ENCODE results near the gene OR4L1.

OR4L1 gene

DNA sequence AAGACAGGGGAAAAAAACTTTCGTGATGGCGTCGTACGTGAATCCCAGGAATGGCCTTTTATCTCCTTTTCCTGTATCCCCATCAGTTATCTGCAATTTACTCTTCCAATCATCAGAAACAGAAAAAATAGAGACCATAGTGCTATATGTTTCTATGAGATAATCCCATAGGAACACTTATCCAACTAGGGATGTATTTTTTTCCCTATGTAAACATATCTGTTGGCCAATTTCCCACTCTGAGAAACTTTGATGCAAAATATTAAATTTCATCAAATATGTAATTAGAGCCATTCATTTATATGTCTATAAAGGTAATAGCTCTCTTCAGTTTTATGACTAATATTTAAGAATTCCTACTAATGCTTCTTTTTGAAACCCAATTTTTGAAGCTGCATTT, 23.9 kb upstream of the OR4L1 start, which contains the start of gene OR4K13:
TSS of gene OR4K13 (minus strand) at position 101 of the 400 bp plus-strand sequence. CDS start 1,280 bp downstream, outside the sequence.
- no peak within 1 kb of the TSS for H3K4me2 ChIP-seq (ENCODE audit: low read length, poor library complexity, severe bottlenecking)
- no peak within 1 kb of the TSS for H2AK5ac ChIP-seq (ENCODE audit: low read length, severe bottlenecking)
- no CpG with 5 or more reads among the region's 4 CpGs for WGBS
- no peak within 1 kb of the TSS for H4K8ac ChIP-seq (ENCODE audit: low read length)
- no peak for DNase-seq
- H2BK12ac ChIP-seq (ENCODE audit: low read length in 2 of 2) = no peak within 1 kb of the TSS
- H3K4me3 ChIP-seq (ENCODE audit: insufficient read depth in 1 of 2, low read depth in 1 of 2, low read length in 2 of 2) = no peak within 1 kb of the TSS
- no peak within 1 kb of the TSS for H4K91ac ChIP-seq (ENCODE audit: low read length)
- no peak within 1 kb of the TSS for H3K27ac ChIP-seq (ENCODE audit: low read length, poor library complexity, severe bottlenecking)
- no peak within 1 kb of the TSS for H3K14ac ChIP-seq (ENCODE audit: low read length in 2 of 2)
- no peaks in the 10 kb centered on the region for H3K79me1 ChIP-seq (replicated peaks; ENCODE audit: low read length, poor library complexity, severe bottlenecking)
- H2AFZ ChIP-seq (ENCODE audit: low read depth, low read length) = no peak within 1 kb of the TSS
- no peak within 1 kb of the TSS for H3K18ac ChIP-seq (ENCODE audit: low read depth in 1 of 2, low read length in 2 of 2)
- no peaks in the 10 kb centered on the region for H3K4me1 ChIP-seq (ENCODE audit: control insufficient read depth, insufficient read depth, low read depth, low read length)
- H3K4ac ChIP-seq (ENCODE audit: low read depth in 1 of 2, low read length in 2 of 2) = no peak within 1 kb of the TSS
- peaks cover 11% of the 10 kb centered on the region for H3K9me3 ChIP-seq (ENCODE audit: control insufficient read depth, low read length)
- H3K36me3 ChIP-seq (ENCODE audit: control insufficient read depth in 1 of 2, insufficient read depth in 2 of 2, low read depth in 1 of 2, low read length in 2 of 2) = no peaks in the 10 kb centered on the region
- no peak within 1 kb of the TSS for H2BK120ac ChIP-seq (ENCODE audit: low read depth, low read length)
- H2BK15ac ChIP-seq (ENCODE audit: low read depth, poor library complexity, severe bottlenecking) = no peak within 1 kb of the TSS
- H3K27me3 ChIP-seq (ENCODE audit: control insufficient read depth in 1 of 2, insufficient read depth in 1 of 2, low read length in 2 of 2) = no peaks in the 10 kb centered on the region
- no peak within 1 kb of the TSS for H3K23ac ChIP-seq (ENCODE audit: low read length in 2 of 2)
- H3K9ac ChIP-seq (ENCODE audit: low read length) = no peak within 1 kb of the TSS
- no peak within 1 kb of the TSS for H2BK5ac ChIP-seq (ENCODE audit: low read depth, low read length, poor library complexity, severe bottlenecking)

DNA sequence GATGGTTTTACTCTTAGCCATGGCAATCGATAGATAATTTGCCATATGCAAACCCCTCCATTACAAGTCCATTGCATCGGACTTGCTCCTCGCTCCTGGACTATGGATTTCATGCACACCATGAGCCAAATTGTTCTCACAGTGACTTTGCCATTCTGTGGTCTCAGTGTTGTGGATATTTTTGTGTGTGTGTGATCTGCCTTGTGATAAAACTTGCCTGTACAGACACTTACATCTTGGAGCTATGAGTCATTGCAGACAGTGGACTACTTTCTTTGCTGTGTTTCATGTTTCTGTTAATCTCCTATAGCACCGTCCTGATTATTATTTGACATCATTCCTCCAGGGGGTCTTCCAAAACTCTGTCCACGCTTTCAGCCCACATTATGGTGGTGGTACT, 15.6 kb upstream of the OR4L1 start:
- no peak overlapping the region for H3K4me2 ChIP-seq (ENCODE audit: low read length, poor library complexity, severe bottlenecking)
- H3K18ac ChIP-seq (ENCODE audit: low read depth in 1 of 2, low read length in 2 of 2) = no peak overlapping the region
- no peak overlapping the region for H3K4me3 ChIP-seq (ENCODE audit: insufficient read depth in 1 of 2, low read depth in 1 of 2, low read length in 2 of 2)
- H3K23ac ChIP-seq (ENCODE audit: low read length in 2 of 2) = no peak overlapping the region
- no peak overlapping the region for H2BK12ac ChIP-seq (ENCODE audit: low read length in 2 of 2)
- H2AFZ ChIP-seq (ENCODE audit: low read depth, low read length) = no peak overlapping the region
- no peaks in the 10 kb centered on the region for H3K36me3 ChIP-seq (ENCODE audit: control insufficient read depth in 1 of 2, insufficient read depth in 2 of 2, low read depth in 1 of 2, low read length in 2 of 2)
- no peaks in the 10 kb centered on the region for H3K27me3 ChIP-seq (ENCODE audit: control insufficient read depth in 1 of 2, insufficient read depth in 1 of 2, low read length in 2 of 2)
- no peak overlapping the region for H2BK120ac ChIP-seq (ENCODE audit: low read depth, low read length)
- H3K14ac ChIP-seq (ENCODE audit: low read length in 2 of 2) = no peak overlapping the region
- peaks cover 8% of the 10 kb centered on the region for H3K9me3 ChIP-seq (ENCODE audit: control insufficient read depth, low read length)
- no peak for DNase-seq
- H3K4ac ChIP-seq (ENCODE audit: low read depth in 1 of 2, low read length in 2 of 2) = no peak overlapping the region
- no peaks in the 10 kb centered on the region for H3K4me1 ChIP-seq (ENCODE audit: control insufficient read depth, insufficient read depth, low read depth, low read length)
- H3K9ac ChIP-seq (ENCODE audit: low read length) = no peak overlapping the region
- no peak overlapping the region for H2BK15ac ChIP-seq (ENCODE audit: low read depth, poor library complexity, severe bottlenecking)
- no peak overlapping the region for H2BK5ac ChIP-seq (ENCODE audit: low read depth, low read length, poor library complexity, severe bottlenecking)
- no peak overlapping the region for H2AK5ac ChIP-seq (ENCODE audit: low read length, severe bottlenecking)
- no peak overlapping the region for H4K91ac ChIP-seq (ENCODE audit: low read length)
- no peak overlapping the region for H3K27ac ChIP-seq (ENCODE audit: low read length, poor library complexity, severe bottlenecking)
- whole genome bisulfite sequencing = 89% methylated on average over 4 of the region's 5 CpGs
- H3K79me1 ChIP-seq (replicated peaks; ENCODE audit: low read length, poor library complexity, severe bottlenecking) = no peaks in the 10 kb centered on the region
- H4K8ac ChIP-seq (ENCODE audit: low read length) = no peak overlapping the region

DNA sequence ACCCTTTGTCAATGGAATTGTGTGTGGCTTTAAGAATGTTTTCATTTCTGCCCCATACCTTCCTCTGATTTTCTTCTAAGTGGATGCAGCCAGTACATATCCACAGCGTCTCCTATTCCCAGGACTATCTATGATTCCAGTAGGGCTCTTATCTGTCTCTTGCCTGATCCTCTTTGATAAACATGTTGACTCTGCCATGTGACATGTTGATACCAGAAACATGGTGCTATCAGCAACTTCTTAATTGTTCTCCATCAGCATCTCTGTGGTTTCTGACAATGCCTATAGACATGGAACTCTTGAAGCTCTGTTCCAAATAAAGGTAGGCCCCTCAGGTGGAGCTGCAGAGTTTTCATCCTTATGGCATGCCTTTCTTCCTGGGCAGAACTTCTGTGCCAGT, 11.6 kb upstream of the OR4L1 start:
- H3K27ac ChIP-seq (ENCODE audit: low read length, poor library complexity, severe bottlenecking) = no peak overlapping the region
- WGBS = 27% methylated on average over 1 of the region's 1 CpG
- no peak overlapping the region for H2AK5ac ChIP-seq (ENCODE audit: low read length, severe bottlenecking)
- no peak overlapping the region for H2BK5ac ChIP-seq (ENCODE audit: low read depth, low read length, poor library complexity, severe bottlenecking)
- H4K91ac ChIP-seq (ENCODE audit: low read length) = no peak overlapping the region
- H2BK15ac ChIP-seq (ENCODE audit: low read depth, poor library complexity, severe bottlenecking) = no peak overlapping the region
- no peak overlapping the region for H3K4me2 ChIP-seq (ENCODE audit: low read length, poor library complexity, severe bottlenecking)
- H3K4me3 ChIP-seq (ENCODE audit: insufficient read depth in 1 of 2, low read depth in 1 of 2, low read length in 2 of 2) = no peak overlapping the region
- H3K4ac ChIP-seq (ENCODE audit: low read depth in 1 of 2, low read length in 2 of 2) = no peak overlapping the region
- peaks cover 8% of the 10 kb centered on the region for H3K9me3 ChIP-seq (ENCODE audit: control insufficient read depth, low read length)
- H3K27me3 ChIP-seq (ENCODE audit: control insufficient read depth in 1 of 2, insufficient read depth in 1 of 2, low read length in 2 of 2) = no peaks in the 10 kb centered on the region
- no peak overlapping the region for H3K9ac ChIP-seq (ENCODE audit: low read length)
- H2AFZ ChIP-seq (ENCODE audit: low read depth, low read length) = no peak overlapping the region
- no peak overlapping the region for H4K8ac ChIP-seq (ENCODE audit: low read length)
- no peak overlapping the region for H3K23ac ChIP-seq (ENCODE audit: low read length in 2 of 2)
- H2BK12ac ChIP-seq (ENCODE audit: low read length in 2 of 2) = no peak overlapping the region
- DNase-seq = no peak
- H3K18ac ChIP-seq (ENCODE audit: low read depth in 1 of 2, low read length in 2 of 2) = no peak overlapping the region
- no peak overlapping the region for H3K14ac ChIP-seq (ENCODE audit: low read length in 2 of 2)
- H3K36me3 ChIP-seq (ENCODE audit: control insufficient read depth in 1 of 2, insufficient read depth in 2 of 2, low read depth in 1 of 2, low read length in 2 of 2) = no peaks in the 10 kb centered on the region
- H3K79me1 ChIP-seq (replicated peaks; ENCODE audit: low read length, poor library complexity, severe bottlenecking) = no peaks in the 10 kb centered on the region
- H2BK120ac ChIP-seq (ENCODE audit: low read depth, low read length) = no peak overlapping the region
- H3K4me1 ChIP-seq (ENCODE audit: control insufficient read depth, insufficient read depth, low read depth, low read length) = no peaks in the 10 kb centered on the region

DNA sequence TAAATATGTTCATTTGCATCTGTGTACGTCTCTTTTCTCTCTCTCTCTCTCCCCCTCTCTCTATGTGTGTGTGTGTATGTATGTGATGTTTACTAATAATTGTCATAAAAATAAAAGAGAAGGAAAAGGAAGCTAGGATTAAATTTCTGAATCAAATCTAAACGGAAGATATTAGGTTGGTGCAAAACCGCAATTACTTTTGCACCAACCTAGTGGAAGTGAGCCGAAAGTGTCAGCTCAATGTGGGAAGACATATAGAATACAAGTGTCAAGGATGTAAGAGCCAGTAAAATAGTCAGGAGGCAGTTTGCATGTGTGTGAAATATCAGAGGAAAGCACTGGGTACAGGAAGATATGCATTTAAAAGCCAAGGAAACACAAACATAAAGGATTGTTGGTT, 32.2 kb downstream of the OR4L1 start:
- H3K4ac ChIP-seq (ENCODE audit: low read depth in 1 of 2, low read length in 2 of 2) = no peak overlapping the region
- no peak overlapping the region for H2BK5ac ChIP-seq (ENCODE audit: low read depth, low read length, poor library complexity, severe bottlenecking)
- no peak for DNase-seq
- H2AFZ ChIP-seq (ENCODE audit: low read depth, low read length) = no peak overlapping the region
- H3K18ac ChIP-seq (ENCODE audit: low read depth in 1 of 2, low read length in 2 of 2) = no peak overlapping the region
- H3K23ac ChIP-seq (ENCODE audit: low read length in 2 of 2) = no peak overlapping the region
- H3K27ac ChIP-seq (ENCODE audit: low read length, poor library complexity, severe bottlenecking) = no peak overlapping the region
- no peaks in the 10 kb centered on the region for H3K9me3 ChIP-seq (ENCODE audit: control insufficient read depth, low read length)
- H3K36me3 ChIP-seq (ENCODE audit: control insufficient read depth in 1 of 2, insufficient read depth in 2 of 2, low read depth in 1 of 2, low read length in 2 of 2) = no peaks in the 10 kb centered on the region
- no peak overlapping the region for H2BK15ac ChIP-seq (ENCODE audit: low read depth, poor library complexity, severe bottlenecking)
- H3K4me3 ChIP-seq (ENCODE audit: insufficient read depth in 1 of 2, low read depth in 1 of 2, low read length in 2 of 2) = no peak overlapping the region
- WGBS = 68% methylated on average over 3 of the region's 4 CpGs
- H2BK120ac ChIP-seq (ENCODE audit: low read depth, low read length) = no peak overlapping the region
- no peak overlapping the region for H2BK12ac ChIP-seq (ENCODE audit: low read length in 2 of 2)
- H4K8ac ChIP-seq (ENCODE audit: low read length) = no peak overlapping the region
- H4K91ac ChIP-seq (ENCODE audit: low read length) = no peak overlapping the region
- H3K4me2 ChIP-seq (ENCODE audit: low read length, poor library complexity, severe bottlenecking) = no peak overlapping the region
- no peak overlapping the region for H3K9ac ChIP-seq (ENCODE audit: low read length)
- no peaks in the 10 kb centered on the region for H3K27me3 ChIP-seq (ENCODE audit: control insufficient read depth in 1 of 2, insufficient read depth in 1 of 2, low read length in 2 of 2)
- H3K4me1 ChIP-seq (ENCODE audit: control insufficient read depth, insufficient read depth, low read depth, low read length) = no peaks in the 10 kb centered on the region
- H2AK5ac ChIP-seq (ENCODE audit: low read length, severe bottlenecking) = no peak overlapping the region
- no peak overlapping the region for H3K14ac ChIP-seq (ENCODE audit: low read length in 2 of 2)
- no peaks in the 10 kb centered on the region for H3K79me1 ChIP-seq (replicated peaks; ENCODE audit: low read length, poor library complexity, severe bottlenecking)

Measured in mesenchymal stem cell (in vitro differentiated cells and primary cell).